GM12872 (cell line): Measurements from ENCODE around the gene NKAPL.

ENCODE experiments used
- TF ChIP-seq, protein P1 (sequence below): IDR thresholded peaks from 3 replicates; pipeline ENCODE4 v1.5.1; 2011; ENCODE audit warnings: low read depth, mild to moderate bottlenecking, low read length, moderate library complexity; ENCODE audit not compliant: insufficient read depth

Gene NKAPL

DNA sequence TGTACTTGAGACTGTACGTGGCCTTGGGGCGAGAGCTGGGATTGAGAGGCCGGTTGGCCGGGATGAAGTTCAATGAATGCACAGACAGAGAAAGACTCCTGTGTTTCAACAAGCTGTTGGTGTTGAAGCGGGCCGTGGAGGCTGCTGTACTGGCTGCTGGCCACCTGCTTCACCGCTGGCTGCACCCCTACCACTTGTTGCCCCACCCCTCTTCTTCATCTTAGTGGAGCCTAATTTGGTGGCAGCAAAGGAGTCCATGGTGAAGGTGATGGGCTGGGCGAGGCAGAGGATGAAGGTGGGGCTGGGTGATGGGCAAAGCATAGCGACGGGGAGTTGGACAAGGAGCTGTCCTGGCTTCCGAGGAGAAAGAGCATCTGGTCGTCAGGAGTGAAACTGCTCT lies 41.2 kb upstream of the NKAPL start:
- TF ChIP-seq, protein P1, sequence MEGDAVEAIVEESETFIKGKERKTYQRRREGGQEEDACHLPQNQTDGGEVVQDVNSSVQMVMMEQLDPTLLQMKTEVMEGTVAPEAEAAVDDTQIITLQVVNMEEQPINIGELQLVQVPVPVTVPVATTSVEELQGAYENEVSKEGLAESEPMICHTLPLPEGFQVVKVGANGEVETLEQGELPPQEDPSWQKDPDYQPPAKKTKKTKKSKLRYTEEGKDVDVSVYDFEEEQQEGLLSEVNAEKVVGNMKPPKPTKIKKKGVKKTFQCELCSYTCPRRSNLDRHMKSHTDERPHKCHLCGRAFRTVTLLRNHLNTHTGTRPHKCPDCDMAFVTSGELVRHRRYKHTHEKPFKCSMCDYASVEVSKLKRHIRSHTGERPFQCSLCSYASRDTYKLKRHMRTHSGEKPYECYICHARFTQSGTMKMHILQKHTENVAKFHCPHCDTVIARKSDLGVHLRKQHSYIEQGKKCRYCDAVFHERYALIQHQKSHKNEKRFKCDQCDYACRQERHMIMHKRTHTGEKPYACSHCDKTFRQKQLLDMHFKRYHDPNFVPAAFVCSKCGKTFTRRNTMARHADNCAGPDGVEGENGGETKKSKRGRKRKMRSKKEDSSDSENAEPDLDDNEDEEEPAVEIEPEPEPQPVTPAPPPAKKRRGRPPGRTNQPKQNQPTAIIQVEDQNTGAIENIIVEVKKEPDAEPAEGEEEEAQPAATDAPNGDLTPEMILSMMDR = no peak

DNA sequence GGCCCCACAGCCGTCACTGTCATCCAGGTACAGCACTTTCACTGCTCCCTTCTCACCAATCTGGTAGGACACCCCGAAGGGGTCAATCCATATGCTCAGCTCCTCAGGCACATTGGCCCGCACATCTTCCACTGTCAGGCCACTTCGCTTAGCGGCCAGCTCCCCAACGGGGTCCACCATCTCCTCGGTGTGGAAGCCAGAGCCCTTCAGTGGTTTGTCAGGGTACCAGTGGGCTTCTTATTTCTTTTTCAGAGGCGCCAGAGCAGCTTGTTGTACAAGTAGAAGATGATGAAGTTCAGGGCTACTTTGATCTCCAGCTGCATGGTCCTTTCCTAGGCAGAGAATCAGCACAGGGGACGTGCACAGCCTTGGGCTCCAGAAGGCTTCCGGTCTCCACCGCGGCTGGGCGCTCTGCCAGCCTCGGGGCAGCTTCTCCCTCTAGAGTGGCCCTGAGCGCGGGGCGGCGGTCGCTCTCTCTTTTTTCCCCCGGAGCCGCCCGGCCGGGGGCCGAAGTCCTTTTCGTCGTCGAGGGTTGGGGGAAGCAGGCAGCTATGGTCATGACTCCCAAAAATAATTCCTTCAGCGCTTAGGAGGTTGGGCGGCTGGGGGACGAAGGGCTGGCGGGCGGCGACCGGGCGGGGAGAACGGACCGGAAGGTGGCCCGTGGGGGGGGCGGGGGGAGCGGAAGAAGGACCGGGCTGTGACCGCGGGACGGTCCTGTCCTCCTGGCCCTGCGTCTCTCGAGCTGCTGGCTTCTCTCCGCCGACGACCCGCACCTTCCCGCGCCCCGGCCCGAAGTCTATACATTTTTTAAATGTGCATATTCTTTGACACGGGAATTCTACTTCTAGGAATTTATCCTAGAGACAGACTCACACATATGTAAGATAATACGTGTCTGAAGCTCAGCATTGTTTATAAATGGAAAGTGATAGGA lies 40.5 kb upstream of the NKAPL start:
- TF ChIP-seq, protein P1 = no peak

GRCh38 chr6:28220257-28221133 lies 38.6 kb upstream of the NKAPL start:
- TF ChIP-seq, protein P1 = no peak

DNA sequence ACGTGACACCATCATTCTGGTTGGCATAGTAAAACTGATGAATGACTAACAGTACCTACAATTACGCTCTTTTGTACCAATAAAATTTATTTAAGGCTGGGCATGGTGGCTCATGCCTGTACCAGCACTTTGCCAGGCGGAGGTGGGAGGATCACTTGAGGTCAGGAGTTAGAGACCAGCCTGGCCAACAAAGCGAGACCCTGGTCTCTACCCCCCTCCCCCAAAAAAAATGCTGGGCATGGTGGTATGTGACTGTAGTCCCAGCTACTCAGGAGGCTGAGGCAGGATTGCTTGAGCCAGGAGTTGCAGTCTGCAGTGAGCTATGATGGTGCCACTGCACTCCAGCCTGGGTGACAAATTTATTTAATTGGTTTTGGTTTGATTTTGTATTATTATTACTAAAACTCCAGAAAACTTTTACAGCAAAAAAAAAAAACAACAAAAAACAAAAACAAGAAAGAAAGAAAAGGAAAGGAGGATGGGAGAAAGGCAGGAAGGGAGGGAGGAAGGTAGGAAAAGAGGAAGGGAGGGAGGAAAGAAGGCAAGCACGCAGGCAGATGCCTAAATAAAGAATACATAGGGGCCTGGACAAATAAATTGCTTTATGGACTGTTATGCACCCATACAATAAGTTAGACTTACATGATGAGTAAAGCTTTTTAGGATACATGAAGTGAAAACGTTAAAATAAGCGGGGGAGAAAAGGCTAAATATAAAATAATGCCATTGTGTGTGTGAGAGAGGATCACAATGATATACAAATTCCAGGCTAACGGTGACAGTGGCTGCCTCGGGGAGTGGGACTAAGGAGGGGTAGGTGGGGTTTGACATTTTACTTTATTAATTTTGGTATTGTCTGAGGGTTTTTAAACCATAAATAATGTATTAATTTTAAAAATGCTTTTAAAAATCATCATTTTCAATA lies 34.7 kb upstream of the NKAPL start:
- TF ChIP-seq, protein P1 = no peak

DNA sequence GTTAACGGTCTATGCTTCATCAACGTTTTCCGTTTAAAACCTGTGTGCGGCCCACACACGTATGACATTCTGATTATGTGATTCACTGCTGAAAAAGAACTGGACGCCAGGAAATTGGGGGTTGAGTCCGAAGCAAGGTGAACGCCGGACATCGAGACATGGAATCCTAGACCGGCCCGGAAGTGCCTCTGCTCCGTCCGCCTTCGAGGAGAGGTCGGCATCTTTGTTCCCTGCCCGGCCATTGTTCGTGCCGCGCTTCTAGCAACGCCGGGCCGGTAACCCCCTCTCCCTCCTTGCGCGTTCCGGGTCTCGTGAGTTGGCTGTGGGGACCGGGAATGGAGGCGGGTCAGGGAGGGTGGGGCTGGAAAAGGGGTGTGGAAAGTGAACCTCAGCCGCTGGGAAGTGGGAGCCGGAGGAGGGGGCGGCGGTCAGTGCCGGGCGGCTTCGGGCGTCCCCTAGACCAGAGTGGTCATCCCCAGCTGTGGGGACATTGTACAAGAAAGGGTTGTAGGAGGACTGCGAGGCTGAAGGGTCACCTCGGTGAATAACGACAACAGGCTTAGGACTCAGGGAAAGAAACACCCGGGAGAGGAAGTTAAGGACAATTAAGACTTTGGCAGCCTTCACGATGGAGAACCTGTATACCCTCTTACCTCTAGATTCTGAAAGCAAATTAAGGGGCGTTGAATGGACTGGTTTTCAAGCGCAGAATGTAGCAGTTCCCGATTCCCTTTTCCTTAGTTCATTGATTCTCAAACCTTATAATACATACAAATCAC lies 33.9 kb upstream of the NKAPL start, which contains the start of gene ZSCAN9:
ZSCAN9 (plus strand) TSS at position 220 of the 779 bp plus-strand sequence. CDS start 1,810 bp downstream, outside the sequence.
- TF ChIP-seq, protein P1 = no peak

DNA sequence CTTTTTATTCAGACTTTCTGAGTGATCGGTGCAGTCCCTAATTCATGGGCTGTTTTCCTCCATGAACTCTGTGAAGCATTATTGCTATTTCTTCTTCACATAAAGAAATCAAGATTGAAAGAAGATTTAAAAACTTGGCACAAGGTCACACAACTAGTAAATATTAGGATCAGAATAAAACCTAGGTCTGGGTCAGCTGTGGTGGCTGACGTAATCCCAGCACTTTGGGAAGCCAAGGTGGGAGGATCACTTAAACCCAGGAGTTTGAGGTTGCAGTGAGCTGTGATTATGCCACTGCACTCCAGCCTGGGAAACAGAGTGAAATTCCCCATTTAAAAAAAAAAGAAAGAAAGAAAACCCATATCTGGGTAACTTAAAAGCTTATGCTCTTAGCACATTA lies 32.6 kb upstream of the NKAPL start:
- TF ChIP-seq, protein P1 = no peak
